Measurements from ENCODE around the gene CRACR2B.
A peak's percentile ranks its signal among the peaks of the same experiment; 100 is the strongest.

Gene CRACR2B

GRCh38 chr11:804599-804964 is 23.1 kb upstream of the CRACR2B start (continued):
- TF ChIP-seq, protein P1, sequence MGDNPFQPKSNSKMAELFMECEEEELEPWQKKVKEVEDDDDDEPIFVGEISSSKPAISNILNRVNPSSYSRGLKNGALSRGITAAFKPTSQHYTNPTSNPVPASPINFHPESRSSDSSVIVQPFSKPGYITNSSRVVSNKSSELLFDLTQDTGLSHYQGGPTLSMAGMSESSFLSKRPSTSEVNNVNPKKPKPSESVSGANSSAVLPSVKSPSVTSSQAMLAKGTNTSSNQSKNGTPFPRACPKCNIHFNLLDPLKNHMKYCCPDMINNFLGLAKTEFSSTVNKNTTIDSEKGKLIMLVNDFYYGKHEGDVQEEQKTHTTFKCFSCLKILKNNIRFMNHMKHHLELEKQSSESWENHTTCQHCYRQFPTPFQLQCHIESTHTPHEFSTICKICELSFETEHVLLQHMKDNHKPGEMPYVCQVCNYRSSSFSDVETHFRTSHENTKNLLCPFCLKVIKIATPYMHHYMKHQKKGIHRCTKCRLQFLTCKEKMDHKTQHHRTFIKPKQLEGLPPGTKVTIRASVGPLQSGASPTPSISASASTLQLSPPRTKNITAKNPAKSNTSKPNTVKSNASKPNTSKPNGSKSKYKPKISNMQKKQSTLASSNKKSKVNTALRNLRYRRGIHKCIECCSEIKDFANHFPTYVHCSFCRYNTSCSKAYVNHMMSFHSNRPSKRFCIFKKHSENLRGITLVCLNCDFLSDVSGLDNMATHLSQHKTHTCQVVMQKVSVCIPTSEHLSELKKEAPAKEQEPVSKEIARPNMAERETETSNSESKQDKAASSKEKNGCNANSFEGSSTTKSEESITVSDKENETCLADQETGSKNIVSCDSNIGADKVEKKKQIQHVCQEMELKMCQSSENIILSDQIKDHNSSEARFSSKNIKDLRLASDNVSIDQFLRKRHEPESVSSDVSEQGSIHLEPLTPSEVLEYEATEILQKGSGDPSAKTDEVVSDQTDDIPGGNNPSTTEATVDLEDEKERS (tag by site-specific recombination; IDR thresholded peaks at IDR 0.05): no peak
- TF ChIP-seq, protein P2, sequence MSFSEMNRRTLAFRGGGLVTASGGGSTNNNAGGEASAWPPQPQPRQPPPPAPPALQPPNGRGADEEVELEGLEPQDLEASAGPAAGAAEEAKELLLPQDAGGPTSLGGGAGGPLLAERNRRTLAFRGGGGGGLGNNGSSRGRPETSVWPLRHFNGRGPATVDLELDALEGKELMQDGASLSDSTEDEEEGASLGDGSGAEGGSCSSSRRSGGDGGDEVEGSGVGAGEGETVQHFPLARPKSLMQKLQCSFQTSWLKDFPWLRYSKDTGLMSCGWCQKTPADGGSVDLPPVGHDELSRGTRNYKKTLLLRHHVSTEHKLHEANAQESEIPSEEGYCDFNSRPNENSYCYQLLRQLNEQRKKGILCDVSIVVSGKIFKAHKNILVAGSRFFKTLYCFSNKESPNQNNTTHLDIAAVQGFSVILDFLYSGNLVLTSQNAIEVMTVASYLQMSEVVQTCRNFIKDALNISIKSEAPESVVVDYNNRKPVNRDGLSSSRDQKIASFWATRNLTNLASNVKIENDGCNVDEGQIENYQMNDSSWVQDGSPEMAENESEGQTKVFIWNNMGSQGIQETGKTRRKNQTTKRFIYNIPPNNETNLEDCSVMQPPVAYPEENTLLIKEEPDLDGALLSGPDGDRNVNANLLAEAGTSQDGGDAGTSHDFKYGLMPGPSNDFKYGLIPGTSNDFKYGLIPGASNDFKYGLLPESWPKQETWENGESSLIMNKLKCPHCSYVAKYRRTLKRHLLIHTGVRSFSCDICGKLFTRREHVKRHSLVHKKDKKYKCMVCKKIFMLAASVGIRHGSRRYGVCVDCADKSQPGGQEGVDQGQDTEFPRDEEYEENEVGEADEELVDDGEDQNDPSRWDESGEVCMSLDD (tag by site-specific recombination; IDR thresholded peaks at IDR 0.05): peak; percentile 66
- TF ChIP-seq ZNF549 (tag by site-specific recombination; IDR thresholded peaks at IDR 0.05): no peak

GRCh38 chr11:808427-809286 is 19.1 kb upstream of the CRACR2B start:
- Histone ChIP-seq H3K36me3 (ENCODE audit: control insufficient read depth in 2 of 2, insufficient read depth in 1 of 2, low read length in 2 of 2) (peaks cover 0 to 38% of the 10 kb centered on the region in 2 experiments; a peak in 1 of 3 replicates), H3K4me3 (ENCODE audit: low read depth, low read length) (peak overlapping the region; percentile 91), H3K9me3 (ENCODE audit: control insufficient read depth, insufficient read depth, low read depth, low read length) (no peaks in the 10 kb centered on the region), H3K4me1 (ENCODE audit: control insufficient read depth, insufficient read depth, low read length) (no peaks in the 10 kb centered on the region), H3K27ac (ENCODE audit: extremely low read depth, low read depth, low read length) (peak overlapping the region; percentile 82)
- ChIA-PET CTCF (interaction anchor here (0.7 kb wide), 2 partner anchors 12 to 25 kb away, joined by 3 read pairs; no protein-coding TSS in a partner anchor), POLR2A (interaction anchor here (0.6 to 2.0 kb wide), 13 partner anchors 9 to 99 kb away, joined by 3 to 33 read pairs (median 4); partner anchors contain the start of genes PNPLA2 and TSPAN4)
- TF ChIP-seq ZIC2 (tag by site-specific recombination; IDR thresholded peaks at IDR 0.05): no peak

DNA sequence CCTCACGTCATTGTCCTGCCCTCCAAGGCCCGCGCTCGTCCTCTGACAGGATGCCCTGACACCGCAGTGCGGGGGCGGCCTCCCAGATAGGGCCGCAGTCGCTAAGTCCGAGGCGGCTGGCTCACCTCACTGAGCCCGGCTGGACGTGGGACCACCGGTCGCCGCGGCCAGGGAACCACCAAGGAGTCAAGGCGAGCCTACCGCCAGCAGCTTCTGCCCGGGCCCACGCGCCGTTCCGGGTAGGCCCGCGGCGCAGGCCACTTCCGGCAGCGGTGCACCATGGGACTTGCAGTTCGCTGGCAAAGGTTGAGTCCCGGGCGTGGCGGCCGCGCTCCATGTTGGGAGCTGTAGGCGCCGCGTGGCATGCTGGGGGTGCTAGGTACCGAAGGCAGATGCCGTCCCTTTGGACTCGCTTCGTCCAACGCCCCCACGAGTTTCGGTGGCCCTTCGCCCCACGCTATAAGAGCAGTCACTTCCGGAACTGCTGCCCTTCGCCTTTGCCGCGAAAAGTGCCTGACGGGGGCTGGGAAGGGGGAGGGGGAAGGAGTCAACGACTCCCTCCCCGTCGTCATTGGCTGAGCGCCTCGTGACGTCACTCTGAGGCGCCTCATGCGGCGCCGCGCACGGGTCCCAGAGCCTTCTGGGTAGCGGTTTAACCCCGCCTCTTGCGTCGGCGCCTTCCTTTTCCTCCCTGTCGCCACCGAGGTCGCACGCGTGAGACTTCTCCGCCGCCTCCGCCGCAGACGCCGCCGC is 18.3 kb upstream of the CRACR2B start, which contains the start of gene RPLP2:
TSS of gene RPLP2 (plus strand) at position 681 of the 753 bp plus-strand sequence. CDS start 268 bp downstream, outside the sequence.
- H3K4me3 ChIP-seq (ENCODE audit: low read depth, low read length): peak within 1 kb of the TSS; percentile 91
- CTCF ChIA-PET: no interaction called here
- H3K4me1 ChIP-seq (ENCODE audit: control insufficient read depth, insufficient read depth, low read length): no peaks in the 10 kb centered on the region
- peak; percentile 92 for TF ChIP-seq ZBTB21 (tag by site-specific recombination; IDR thresholded peaks at IDR 0.05)
- peak; percentile 79 for TF ChIP-seq ZFHX2 (tag by site-specific recombination; conservative IDR thresholded peaks at IDR 0.05)
- TF ChIP-seq ZNF433 (tag by site-specific recombination; IDR thresholded peaks at IDR 0.05; ENCODE audit: low read depth): no peak
- peak; percentile 93 for TF ChIP-seq ZEB2 (tag by site-specific recombination; IDR thresholded peaks at IDR 0.05)
- peak; percentile 89 for TF ChIP-seq ZNF501 (tag by site-specific recombination; IDR thresholded peaks at IDR 0.05)
- TF ChIP-seq, protein P3, sequence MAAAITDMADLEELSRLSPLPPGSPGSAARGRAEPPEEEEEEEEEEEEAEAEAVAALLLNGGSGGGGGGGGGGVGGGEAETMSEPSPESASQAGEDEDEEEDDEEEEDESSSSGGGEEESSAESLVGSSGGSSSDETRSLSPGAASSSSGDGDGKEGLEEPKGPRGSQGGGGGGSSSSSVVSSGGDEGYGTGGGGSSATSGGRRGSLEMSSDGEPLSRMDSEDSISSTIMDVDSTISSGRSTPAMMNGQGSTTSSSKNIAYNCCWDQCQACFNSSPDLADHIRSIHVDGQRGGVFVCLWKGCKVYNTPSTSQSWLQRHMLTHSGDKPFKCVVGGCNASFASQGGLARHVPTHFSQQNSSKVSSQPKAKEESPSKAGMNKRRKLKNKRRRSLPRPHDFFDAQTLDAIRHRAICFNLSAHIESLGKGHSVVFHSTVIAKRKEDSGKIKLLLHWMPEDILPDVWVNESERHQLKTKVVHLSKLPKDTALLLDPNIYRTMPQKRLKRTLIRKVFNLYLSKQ (tag by site-specific recombination; IDR thresholded peaks at IDR 0.05; ENCODE audit: borderline replicate concordance): no peak
- TF ChIP-seq ZNF639 (tag by site-specific recombination; IDR thresholded peaks at IDR 0.05): peak; percentile 82; the same call in 1 of the 2 replicates
- TF ChIP-seq ZBTB11 (tag by site-specific recombination; conservative IDR thresholded peaks at IDR 0.05; ENCODE audit: low read depth): peak; percentile 95
- peak; percentile 76; the same call in 1 of the 2 replicates for TF ChIP-seq KLF8 (tag by site-specific recombination; IDR thresholded peaks at IDR 0.05)
- TF ChIP-seq ZIC2 (tag by site-specific recombination; IDR thresholded peaks at IDR 0.05): 0 out of 2 replicates have a peak, but pooled peaks have one; percentile 24
- 0 out of 2 replicates have a peak, but pooled peaks have one; percentile 53 for TF ChIP-seq ZSCAN30 (tag by site-specific recombination; IDR thresholded peaks at IDR 0.05)

More for the DNA sequence above, 18.3 kb upstream of the CRACR2B start, which contains the start of gene RPLP2:
- Histone ChIP-seq H3K36me3 (ENCODE audit: control insufficient read depth in 2 of 2, insufficient read depth in 1 of 2, low read length in 2 of 2) (peaks cover 0 to 38% of the 10 kb centered on the region in 2 experiments; a peak in 1 of 3 replicates), H3K27ac (ENCODE audit: extremely low read depth, low read depth, low read length) (peak within 1 kb of the TSS; percentile 82), H3K9me3 (ENCODE audit: control insufficient read depth, insufficient read depth, low read depth, low read length) (no peaks in the 10 kb centered on the region)
- POLR2A ChIA-PET: interaction anchor here (0.6 to 2.0 kb wide), 17 partner anchors 10 to 234 kb away, joined by 3 to 33 read pairs (median 4); partner anchors contain the start of genes PNPLA2 and TSPAN4

Data from HEK293 (cell line).